Measurements from ENCODE around the gene OR10G3.

GRCh38 chr14:21543521-21543960 is 36.3 kb downstream of the OR10G3 start:
- TF ChIP-seq REST (IDR thresholded peaks at IDR 0.05; ENCODE audit: insufficient read depth in 1 of 2, low read depth in 2 of 2, low read length in 2 of 2): no peak
- no peak for TF ChIP-seq POLR2AphosphoS5 (IDR thresholded peaks at IDR 0.05; ENCODE audit: low read depth, low read length)
